ENCODE data around the gene TGFB1. TPM values are rescaled to one million over a fixed set of nuclear protein-coding genes. Genes with fewer than 3 reads are reported as not detected.
"Not testable (repeated sequence)": the region's sequence is repeated elsewhere in the genome, so short reads cannot be mapped to it uniquely, and the experiment has no call there.

The TGFB1 gene
- total RNA-seq, 1 donor from 2014 or later = 24.9 TPM

GRCh38 chr19:41391618-41392017 is 37.9 kb upstream of the TGFB1 start:
- Mint-ChIP-seq H3K4me1 (peaks cover 12% of the 10 kb centered on the region), H3K4me3 (no peak overlapping the region), H3K27ac (no peak overlapping the region), H3K36me3 (peaks cover 5% of the 10 kb centered on the region), H3K27me3 (ENCODE audit: low read depth) (no peaks in the 10 kb centered on the region), H3K9me3 (no peaks in the 10 kb centered on the region)
- no peak for TF ChIP-seq CTCF (IDR thresholded peaks at IDR 0.05; ENCODE audit: unreplicated experiment)
- no peak for DNase-seq (ENCODE audit: low spot score in 2 of 2, unreplicated experiment in 2 of 2)

- TF ChIP-seq CTCF (IDR thresholded peaks at IDR 0.05; ENCODE audit: unreplicated experiment) = no peak
- no peaks in the 10 kb centered on the region for H3K27me3 Mint-ChIP-seq (ENCODE audit: low read depth)
- no peak for DNase-seq (ENCODE audit: low spot score in 2 of 2, unreplicated experiment in 2 of 2)
Measured at GRCh38 chr19:41386442-41386841, 32.7 kb upstream of the TGFB1 start.

DNA sequence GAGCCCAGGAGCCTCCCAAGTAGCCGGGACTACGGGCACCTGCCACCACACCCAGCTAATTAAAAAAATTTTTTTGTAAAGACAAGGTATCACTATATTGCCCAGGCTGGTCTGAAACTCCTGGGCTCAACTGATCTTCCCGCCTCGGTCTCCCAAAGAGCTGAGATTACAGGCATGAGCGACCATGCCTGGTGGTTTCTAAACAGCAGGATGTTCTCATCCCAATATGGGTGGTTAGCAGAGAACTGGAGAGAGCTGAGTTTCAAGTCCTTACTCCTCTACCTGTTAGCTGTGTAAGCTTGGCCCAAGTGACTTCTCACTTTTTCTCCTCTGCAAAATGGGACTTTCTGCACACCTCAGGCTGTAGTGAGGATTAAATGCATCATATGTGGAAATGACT is 30.6 kb upstream of the TGFB1 start:
- no peak overlapping the region for H3K27ac Mint-ChIP-seq
- peaks cover 13% of the 10 kb centered on the region for H3K36me3 Mint-ChIP-seq
- no peak for TF ChIP-seq CTCF (IDR thresholded peaks at IDR 0.05; ENCODE audit: unreplicated experiment)
- no peaks in the 10 kb centered on the region for H3K9me3 Mint-ChIP-seq
- no peaks in the 10 kb centered on the region for H3K27me3 Mint-ChIP-seq (ENCODE audit: low read depth)
- no peaks in the 10 kb centered on the region for H3K4me1 Mint-ChIP-seq
- DNase-seq (ENCODE audit: low spot score in 2 of 2, unreplicated experiment in 2 of 2) = no peak
- no peak overlapping the region for H3K4me3 Mint-ChIP-seq

More at GRCh38 chr19:41386442-41386841, 32.7 kb upstream of the TGFB1 start:
- H3K36me3 Mint-ChIP-seq = peaks cover 17% of the 10 kb centered on the region
- no peak overlapping the region for H3K27ac Mint-ChIP-seq
- H3K4me3 Mint-ChIP-seq = no peak overlapping the region
- H3K4me1 Mint-ChIP-seq = no peaks in the 10 kb centered on the region
- H3K9me3 Mint-ChIP-seq = no peaks in the 10 kb centered on the region

- not testable (repeated sequence) for H3K27me3 Mint-ChIP-seq (ENCODE audit: low read depth); H3K4me3 Mint-ChIP-seq; H3K27ac Mint-ChIP-seq; H3K9me3 Mint-ChIP-seq; DNase-seq (ENCODE audit: low spot score in 2 of 2, unreplicated experiment in 2 of 2); H3K4me1 Mint-ChIP-seq
- H3K36me3 Mint-ChIP-seq = peaks cover 15% of the 10 kb centered on the region
Measured at GRCh38 chr19:41381536-41381935, 27.8 kb upstream of the TGFB1 start.

DNA sequence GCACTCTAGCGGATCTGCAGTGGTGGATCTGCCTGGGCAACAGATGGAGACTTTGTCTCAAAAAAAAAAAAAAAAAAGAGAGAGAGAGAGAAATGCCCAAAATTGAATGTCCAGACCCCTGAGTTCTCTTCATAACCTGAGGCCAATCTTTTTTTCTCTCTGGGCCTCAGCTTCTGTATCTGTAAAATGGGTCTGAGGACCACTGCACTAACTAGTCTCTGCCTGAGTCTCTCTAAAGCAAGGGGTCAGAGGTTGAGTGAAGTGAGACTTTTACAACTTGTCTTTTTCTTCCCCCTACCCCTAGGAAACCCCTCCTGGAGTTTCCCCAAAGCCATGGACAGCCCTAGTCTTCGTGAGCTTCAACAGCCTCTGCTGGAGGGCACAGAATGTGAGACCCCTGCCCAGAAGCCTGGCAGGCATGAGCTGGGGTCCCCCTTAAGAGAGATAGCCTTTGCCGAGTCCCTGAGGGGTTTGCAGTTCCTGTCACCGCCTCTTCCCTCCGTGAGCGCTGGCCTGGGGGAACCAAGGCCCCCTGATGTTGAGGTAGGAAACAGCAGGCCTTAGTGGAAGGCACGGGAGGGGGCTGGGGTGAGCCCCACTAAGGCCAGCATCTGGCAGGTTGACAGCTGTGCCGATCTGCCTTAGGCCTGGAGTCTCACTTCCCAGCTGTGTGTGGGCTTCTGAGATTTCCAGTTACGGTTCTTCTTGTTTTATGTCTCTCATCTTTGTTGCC is 24.4 kb upstream of the TGFB1 start:
- H3K27ac Mint-ChIP-seq = peak overlapping the region; percentile 82
- no peaks in the 10 kb centered on the region for H3K27me3 Mint-ChIP-seq (ENCODE audit: low read depth)
- H3K4me1 Mint-ChIP-seq = peaks cover 15% of the 10 kb centered on the region
- no peak for TF ChIP-seq CTCF (IDR thresholded peaks at IDR 0.05; ENCODE audit: unreplicated experiment)
- no peak for DNase-seq (ENCODE audit: low spot score in 2 of 2, unreplicated experiment in 2 of 2)
- peaks cover 6% of the 10 kb centered on the region for H3K36me3 Mint-ChIP-seq
- no peaks in the 10 kb centered on the region for H3K9me3 Mint-ChIP-seq
- H3K4me3 Mint-ChIP-seq = peak overlapping the region; percentile 4

DNA sequence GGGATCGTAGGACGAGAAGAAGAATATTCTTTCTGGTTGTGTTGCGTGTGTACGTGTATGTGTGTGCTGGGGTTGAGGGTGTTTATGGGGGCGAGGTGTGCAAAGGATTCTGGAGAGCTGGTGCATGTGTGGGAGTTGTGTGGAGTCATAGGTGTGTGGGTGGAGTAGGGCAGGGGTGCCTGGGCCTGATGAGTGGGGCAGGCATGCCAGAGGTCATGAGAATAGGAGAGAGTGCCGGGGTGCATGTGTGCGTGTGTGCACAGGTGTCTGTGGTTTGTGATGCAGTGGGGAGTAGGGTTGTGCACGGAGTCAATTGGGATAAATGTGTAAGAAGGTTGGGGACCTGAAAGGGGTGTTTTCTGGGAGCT is 23.3 kb upstream of the TGFB1 start:
- Mint-ChIP-seq H3K27me3 (ENCODE audit: low read depth) (no peaks in the 10 kb centered on the region), H3K36me3 (peaks cover 2% of the 10 kb centered on the region), H3K9me3 (no peaks in the 10 kb centered on the region), H3K4me1 (peaks cover 15% of the 10 kb centered on the region), H3K4me3 (peak overlapping the region; percentile 70), H3K27ac (peak overlapping the region; percentile 23)
- no peak for DNase-seq (ENCODE audit: low spot score in 2 of 2, unreplicated experiment in 2 of 2)
- TF ChIP-seq CTCF (IDR thresholded peaks at IDR 0.05; ENCODE audit: unreplicated experiment) = no peak
